DOHH2 (cell line): Measurements from ENCODE around the gene NCKAP5.

Source experiments
- H3F3A ChIP-seq: fragments of 200-600 bp; sonication (generic), shearing (Covaris generic); 2 replicates; pipeline ENCODE4 v1.6.0; 2016; ENCODE audit warnings: antibody characterized with exemption, mild to moderate bottlenecking; ENCODE audit not compliant: control insufficient read depth, insufficient read depth
- H3K27ac ChIP-seq: fragments of 200-600 bp; sonication (generic); 2 replicates; pipeline ENCODE4 v1.5.1; 2014; ENCODE audit warnings: low read depth, mild to moderate bottlenecking, low read length, moderate library complexity
- H3K27me3 ChIP-seq: fragments of 200-600 bp; sonication (generic); 2 replicates; pipeline ENCODE4 v1.6.1; 2014; ENCODE audit warnings: mild to moderate bottlenecking, low read length, mixed read lengths; ENCODE audit not compliant: control insufficient read depth
- H3K36me3 ChIP-seq: fragments of 200-600 bp; sonication (generic); 2 replicates; pipeline ENCODE4 v1.6.1; 2014; ENCODE audit warnings: mild to moderate bottlenecking, low read length, moderate library complexity, mixed read lengths; ENCODE audit not compliant: control insufficient read depth
- H3K4me1 ChIP-seq: fragments of 200-600 bp; sonication (generic); 2 replicates; pipeline ENCODE4 v1.6.1; 2014; ENCODE audit warnings: mild to moderate bottlenecking, low read length, mixed read lengths; ENCODE audit not compliant: control insufficient read depth
- H3K4me2 ChIP-seq: fragments of 200-600 bp; sonication (generic); 2 replicates; pipeline ENCODE4 v1.6.0; 2014; ENCODE audit warnings: mild to moderate bottlenecking, low read length, moderate library complexity
- H3K4me3 ChIP-seq: fragments of 200-600 bp; sonication (generic); 2 replicates; pipeline ENCODE4 v1.5.1; 2014; ENCODE audit warnings: mild to moderate bottlenecking, low read length, mixed read lengths
- H3K79me2 ChIP-seq: fragments of 200-600 bp; sonication (generic); 2 replicates; pipeline ENCODE4 v1.6.1; 2014; ENCODE audit warnings: mild to moderate bottlenecking, low read length, mixed read lengths; ENCODE audit not compliant: control insufficient read depth
- H3K9me2 ChIP-seq: fragments of 200-600 bp; sonication (generic); replicated peaks from 2 replicates; pipeline ENCODE4 v1.6.1; 2014; ENCODE audit warnings: mild to moderate bottlenecking, low read length, mixed read lengths; ENCODE audit not compliant: control insufficient read depth
- H3K9me3 ChIP-seq: fragments of 200-600 bp; sonication (generic); 2 replicates; pipeline ENCODE4 v1.6.1; 2014; ENCODE audit warnings: antibody characterized with exemption, low read length, mixed read lengths; ENCODE audit not compliant: control insufficient read depth, insufficient read depth
- H4K20me1 ChIP-seq: fragments of 200-600 bp; sonication (generic); 2 replicates; pipeline ENCODE4 v1.6.0; 2014; ENCODE audit warnings: low read depth, mild to moderate bottlenecking, antibody characterized with exemption, low read length, moderate library complexity; ENCODE audit not compliant: control insufficient read depth, insufficient read depth
- CTCF ChIP-seq: fragments of 200-600 bp; sonication (generic); IDR thresholded peaks from one replicate; pipeline ENCODE4 v1.5.1; 2014; ENCODE audit warnings: antibody characterized with exemption, mild to moderate bottlenecking, low read depth, low read length; ENCODE audit not compliant: poor library complexity, severe bottlenecking
- EZH2phosphoT487 ChIP-seq: fragments of 200-600 bp; sonication (generic); IDR thresholded peaks from 2 replicates; pipeline ENCODE4 v1.6.1; 2017; ENCODE audit warnings: borderline replicate concordance, mild to moderate bottlenecking, antibody characterized with exemption, low read length, moderate library complexity, mixed read lengths

The NCKAP5 gene

GRCh38 chr2:133054297-133054696, 514.0 kb downstream of the NCKAP5 start:
- no peak overlapping the region for H3K27ac ChIP-seq
- no peak overlapping the region for H3K4me2 ChIP-seq
- no peaks in the 10 kb centered on the region for H3K36me3 ChIP-seq
- H3K4me3 ChIP-seq: no peak overlapping the region
- no peaks in the 10 kb centered on the region for H3K4me1 ChIP-seq
- no peaks in the 10 kb centered on the region for H4K20me1 ChIP-seq
- H3K79me2 ChIP-seq: no peaks in the 10 kb centered on the region
- H3K9me3 ChIP-seq: no peaks in the 10 kb centered on the region
- no peaks in the 10 kb centered on the region for H3F3A ChIP-seq
- no peaks in the 10 kb centered on the region for H3K27me3 ChIP-seq
- no peaks in the 10 kb centered on the region for H3K9me2 ChIP-seq
- no peak for TF ChIP-seq CTCF
- TF ChIP-seq EZH2phosphoT487: no peak

- H4K20me1 ChIP-seq: no peaks in the 10 kb centered on the region
- no peaks in the 10 kb centered on the region for H3K9me3 ChIP-seq
- no peaks in the 10 kb centered on the region for H3K79me2 ChIP-seq
- no peak overlapping the region for H3K4me3 ChIP-seq
- TF ChIP-seq EZH2phosphoT487 (no peak), CTCF (no peak)
- H3K36me3 ChIP-seq: no peaks in the 10 kb centered on the region
- no peak overlapping the region for H3K27ac ChIP-seq
- no peaks in the 10 kb centered on the region for H3K4me1 ChIP-seq
- H3K4me2 ChIP-seq: no peak overlapping the region
- H3K27me3 ChIP-seq: no peaks in the 10 kb centered on the region
- no peaks in the 10 kb centered on the region for H3F3A ChIP-seq
- no peaks in the 10 kb centered on the region for H3K9me2 ChIP-seq
Measured at GRCh38 chr2:133053541-133053940, 514.7 kb downstream of the NCKAP5 start.

GRCh38 chr2:133045787-133046186, 522.5 kb downstream of the NCKAP5 start:
- TF ChIP-seq EZH2phosphoT487: no peak
- TF ChIP-seq CTCF: no peak
- H4K20me1 ChIP-seq: no peaks in the 10 kb centered on the region
- no peaks in the 10 kb centered on the region for H3K9me2 ChIP-seq
- no peaks in the 10 kb centered on the region for H3K27me3 ChIP-seq
- H3F3A ChIP-seq: no peaks in the 10 kb centered on the region
- no peak overlapping the region for H3K27ac ChIP-seq
- H3K79me2 ChIP-seq: no peaks in the 10 kb centered on the region
- no peaks in the 10 kb centered on the region for H3K9me3 ChIP-seq
- no peaks in the 10 kb centered on the region for H3K36me3 ChIP-seq
- no peaks in the 10 kb centered on the region for H3K4me1 ChIP-seq
- no peak overlapping the region for H3K4me3 ChIP-seq
- H3K4me2 ChIP-seq: no peak overlapping the region

GRCh38 chr2:133044556-133044955, 523.7 kb downstream of the NCKAP5 start:
- TF ChIP-seq EZH2phosphoT487 (no peak), CTCF (no peak)
- no peaks in the 10 kb centered on the region for H3F3A ChIP-seq
- no peaks in the 10 kb centered on the region for H3K9me3 ChIP-seq

More at GRCh38 chr2:133044556-133044955, 523.7 kb downstream of the NCKAP5 start:
- H4K20me1 ChIP-seq: no peaks in the 10 kb centered on the region
- no peak overlapping the region for H3K27ac ChIP-seq
- no peaks in the 10 kb centered on the region for H3K79me2 ChIP-seq
- H3K27me3 ChIP-seq: no peaks in the 10 kb centered on the region
- no peak overlapping the region for H3K4me3 ChIP-seq
- no peaks in the 10 kb centered on the region for H3K4me1 ChIP-seq
- no peaks in the 10 kb centered on the region for H3K36me3 ChIP-seq
- no peaks in the 10 kb centered on the region for H3K9me2 ChIP-seq
- no peak overlapping the region for H3K4me2 ChIP-seq
